H9 (cell line): ENCODE measurements around the gene OTUB2. TPM values are rescaled to one million over a fixed set of nuclear protein-coding genes. Genes with fewer than 3 reads are reported as not detected.

ENCODE experiments used
- DNase-seq: peaks from one replicate; pipeline ENCODE4 v3.0.0-alpha.2; 2017
- H2AFZ ChIP-seq: one replicate; pipeline ENCODE4 v1.6.1; 2013; ENCODE audit warnings: mild to moderate bottlenecking, low read length, control low read depth, moderate library complexity
- H2AK5ac ChIP-seq: 2 replicates; pipeline ENCODE4 v1.6.1; 2013; ENCODE audit warnings: low read length, control low read depth, mixed read lengths; ENCODE audit not compliant: insufficient read length
- H2BK120ac ChIP-seq: one replicate; pipeline ENCODE4 v1.6.1; 2013; ENCODE audit warnings: low read depth, mild to moderate bottlenecking, low read length, control low read depth, inconsistent platforms; ENCODE audit not compliant: poor library complexity, severe bottlenecking
- H2BK12ac ChIP-seq: 2 replicates; pipeline ENCODE4 v1.6.1; 2013; ENCODE audit warnings: low read length, control low read depth, mixed read lengths, low read depth; ENCODE audit not compliant: insufficient read length
- H2BK15ac ChIP-seq: 2 replicates; pipeline ENCODE4 v1.6.1; 2013; ENCODE audit warnings: low read depth, low read length, control low read depth
- H2BK20ac ChIP-seq: one replicate; pipeline ENCODE4 v1.6.1; 2013; ENCODE audit warnings: low read depth, mild to moderate bottlenecking, low read length, control low read depth, inconsistent platforms; ENCODE audit not compliant: poor library complexity, severe bottlenecking
- H2BK5ac ChIP-seq: 2 replicates; pipeline ENCODE4 v1.6.1; 2013; ENCODE audit warnings: low read length, control low read depth, mixed read lengths; ENCODE audit not compliant: insufficient read length
- H3K14ac ChIP-seq: 2 replicates; pipeline ENCODE4 v1.6.1; 2013; ENCODE audit warnings: low read length, control low read depth; ENCODE audit not compliant: insufficient read depth
- H3K18ac ChIP-seq: 2 replicates; pipeline ENCODE4 v1.6.1; 2013; ENCODE audit warnings: low read depth, mild to moderate bottlenecking, mixed read lengths, low read length, control low read depth; ENCODE audit not compliant: insufficient read length
- H3K23ac ChIP-seq: 2 replicates; pipeline ENCODE4 v1.6.1; 2013; ENCODE audit warnings: low read length, control low read depth, mixed read lengths, low read depth; ENCODE audit not compliant: insufficient read length
- H3K23me2 ChIP-seq: 2 replicates; pipeline ENCODE4 v1.6.1; 2013; ENCODE audit warnings: low read depth, mild to moderate bottlenecking, mixed read lengths, low read length, control low read depth; ENCODE audit not compliant: insufficient read length, poor library complexity, severe bottlenecking
- H3K27ac ChIP-seq: 2 replicates; pipeline ENCODE4 v1.5.1; 2013; ENCODE audit warnings: low read length, control low read depth, mixed read lengths, low read depth; ENCODE audit not compliant: insufficient read length
- H3K27me3 ChIP-seq: 2 replicates; pipeline ENCODE4 v1.6.1; 2013; ENCODE audit warnings: low read length, control low read depth, inconsistent platforms; ENCODE audit not compliant: insufficient read depth
- H3K4ac ChIP-seq: 2 replicates; pipeline ENCODE4 v1.6.1; 2013; ENCODE audit warnings: low read depth, mild to moderate bottlenecking, control low read depth, inconsistent platforms, low read length, moderate library complexity
- H3K4me1 ChIP-seq: 2 replicates; pipeline ENCODE4 v1.6.1; 2013; ENCODE audit warnings: low read length, control low read depth, inconsistent platforms; ENCODE audit not compliant: insufficient read depth
- H3K4me2 ChIP-seq: 2 replicates; pipeline ENCODE4 v1.6.1; 2013; ENCODE audit warnings: low read length, control low read depth, mixed read lengths; ENCODE audit not compliant: insufficient read length, insufficient read depth
- H3K56ac ChIP-seq: 2 replicates; pipeline ENCODE4 v1.6.1; 2013; ENCODE audit warnings: low read depth, mild to moderate bottlenecking, mixed read lengths, low read length, control low read depth; ENCODE audit not compliant: insufficient read length
- H3K79me1 ChIP-seq: 2 replicates; pipeline ENCODE4 v1.6.1; 2013; ENCODE audit warnings: low read depth, mild to moderate bottlenecking, moderate library complexity, low read length, control low read depth, inconsistent platforms; ENCODE audit not compliant: insufficient read depth, poor library complexity, severe bottlenecking
- H3K79me2 ChIP-seq: 2 replicates; pipeline ENCODE4 v1.6.1; 2013; ENCODE audit warnings: low read length, control low read depth, inconsistent platforms; ENCODE audit not compliant: insufficient read depth
- H3K9ac ChIP-seq: 2 replicates; pipeline ENCODE4 v1.6.1; 2013; ENCODE audit warnings: low read length, control low read depth, mixed read lengths; ENCODE audit not compliant: insufficient read length; ENCODE audit errors: extremely low read depth
- H3K9me3 ChIP-seq: one replicate; pipeline ENCODE4 v1.6.1; 2013; ENCODE audit warnings: low read depth, low read length, inconsistent platforms; ENCODE audit not compliant: control insufficient read depth
- H3T11ph ChIP-seq: one replicate; pipeline ENCODE4 v1.6.1; 2013; ENCODE audit warnings: mild to moderate bottlenecking, low read length, control low read depth, inconsistent platforms
- H4K20me1 ChIP-seq: one replicate; pipeline ENCODE4 v1.6.1; 2013; ENCODE audit not compliant: control insufficient read depth, insufficient read length, insufficient read depth
- H4K5ac ChIP-seq: 2 replicates; pipeline ENCODE4 v1.6.1; 2013; ENCODE audit warnings: low read depth, mild to moderate bottlenecking, mixed read lengths, low read length, control low read depth; ENCODE audit not compliant: insufficient read length
- H4K8ac ChIP-seq: replicated peaks from 2 replicates; pipeline ENCODE4 v1.6.1; 2013; ENCODE audit warnings: low read length, control low read depth, mixed read lengths, low read depth; ENCODE audit not compliant: insufficient read length
- H4K91ac ChIP-seq: 2 replicates; pipeline ENCODE4 v1.6.1; 2013; ENCODE audit warnings: low read depth, mild to moderate bottlenecking, moderate library complexity, mixed read lengths, low read length, control low read depth; ENCODE audit not compliant: insufficient read length
- H3K27ac Mint-ChIP-seq, 3 experiments: 2 replicates in 2 of 3; 3 replicates in 1 of 3; pipeline ENCODE4 v1.8.0; 2020 to 2021; ENCODE audit warnings: mixed read lengths in 3 of 3, mild to moderate bottlenecking in 1 of 3, moderate library complexity in 1 of 3
- H3K27me3 Mint-ChIP-seq: 2 replicates; pipeline ENCODE4 v1.8.0; 2021; ENCODE audit warnings: low read depth, mild to moderate bottlenecking, moderate library complexity, mixed read lengths
- H3K36me3 Mint-ChIP-seq, 3 experiments: 2 replicates in 2 of 3; 3 replicates in 1 of 3; pipeline ENCODE4 v1.8.0; 2020 to 2021; ENCODE audit warnings: low read depth in 3 of 3, mixed read lengths in 3 of 3; ENCODE audit not compliant: insufficient read depth in 1 of 3
- H3K4me1 Mint-ChIP-seq, 2 experiments: 2 replicates each; pipeline ENCODE4 v1.8.0; 2020; ENCODE audit warnings: mixed read lengths in 2 of 2
- H3K4me3 Mint-ChIP-seq, 2 experiments: 2 replicates in 1 of 2; 3 replicates in 1 of 2; pipeline ENCODE4 v1.8.0; 2020 to 2021; ENCODE audit warnings: mild to moderate bottlenecking in 2 of 2, mixed read lengths in 2 of 2, moderate library complexity in 1 of 2
- H3K9me3 Mint-ChIP-seq, 2 experiments: 2 replicates in 1 of 2; 3 replicates in 1 of 2; pipeline ENCODE4 v1.8.0; 2020; ENCODE audit warnings: mild to moderate bottlenecking in 2 of 2, mixed read lengths in 2 of 2, moderate library complexity in 1 of 2
- WGBS: extraction: QIAGEN DNeasy Blood & Tissue Kit; methylation state at CpG from one replicate; pipeline ENCODE4 v1.1.7; 2013; ENCODE audit warnings: missing lambda C conversion rate, low lambda C conversion rate, mixed read lengths; ENCODE audit not compliant: insufficient read length; ENCODE audit errors: extremely low coverage; 5-methylcytosine and 5-hydroxymethylcytosine counted together
- total RNA-seq: library from RNA; stranded (reverse); gene quantifications from 2 replicates; pipeline ENCODE4 v1.2.1, GENCODE V29; 2021
- TF ChIP-seq, protein P1 (sequence below): fragments of 200-600 bp; sonication (generic); conservative IDR thresholded peaks from 3 replicates; pipeline ENCODE4 v1.8.0; 2021; ENCODE audit warnings: antibody characterized with exemption, mild to moderate bottlenecking

The OTUB2 gene
- total RNA-seq, 1 experiment from 2014 or later: 3.6 TPM

DNA sequence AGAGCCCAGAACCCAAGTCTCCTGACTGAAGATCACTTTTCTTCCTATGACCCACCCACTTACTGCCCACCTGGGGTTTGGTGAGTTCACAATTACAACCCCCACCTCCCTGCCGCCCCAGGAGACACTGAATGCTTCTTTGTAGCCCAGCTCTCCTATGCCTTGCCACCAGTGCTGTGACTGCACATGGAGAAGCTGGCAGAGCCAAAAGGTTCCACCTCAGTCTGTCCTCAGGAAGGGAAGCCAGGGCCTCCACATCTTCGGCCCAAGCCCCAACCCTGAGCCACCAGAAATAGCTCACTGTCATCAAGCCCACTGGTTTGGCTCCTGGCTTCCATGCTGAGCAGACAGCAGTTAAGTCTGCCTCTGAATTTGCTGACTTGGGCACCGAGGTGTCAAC lies 25.6 kb downstream of the OTUB2 start:
- no peak overlapping the region for H4K5ac ChIP-seq
- H3K27me3 ChIP-seq: no peaks in the 10 kb centered on the region
- no peak overlapping the region for H3K18ac ChIP-seq
- H2BK15ac ChIP-seq: no peak overlapping the region
- Mint-ChIP-seq H3K27ac (peak overlapping the region in 2 of 3 experiments; percentile 39 to 57; a peak in 3 of 7 replicates), H3K4me3 (no peak overlapping the region), H3K36me3 (peaks cover 44 to 87% (median 70%) of the 10 kb centered on the region in 3 experiments; a peak in 6 of 7 replicates), H3K9me3 (no peaks in the 10 kb centered on the region), H3K4me1 (peaks cover 15 to 18% of the 10 kb centered on the region in 2 experiments), H3K27me3 (no peaks in the 10 kb centered on the region)
- H3K79me2 ChIP-seq: no peaks in the 10 kb centered on the region
- no peak overlapping the region for H2BK120ac ChIP-seq
- H3K4me2 ChIP-seq: no peak overlapping the region
- H3K23me2 ChIP-seq: no peaks in the 10 kb centered on the region
- no peaks in the 10 kb centered on the region for H3K9me3 ChIP-seq
- no peak overlapping the region for H3K4ac ChIP-seq
- H2BK5ac ChIP-seq: no peak overlapping the region
- H2BK12ac ChIP-seq: no peak overlapping the region
- H2AK5ac ChIP-seq: no peak overlapping the region
- no peak overlapping the region for H4K8ac ChIP-seq
- TF ChIP-seq, protein P1, sequence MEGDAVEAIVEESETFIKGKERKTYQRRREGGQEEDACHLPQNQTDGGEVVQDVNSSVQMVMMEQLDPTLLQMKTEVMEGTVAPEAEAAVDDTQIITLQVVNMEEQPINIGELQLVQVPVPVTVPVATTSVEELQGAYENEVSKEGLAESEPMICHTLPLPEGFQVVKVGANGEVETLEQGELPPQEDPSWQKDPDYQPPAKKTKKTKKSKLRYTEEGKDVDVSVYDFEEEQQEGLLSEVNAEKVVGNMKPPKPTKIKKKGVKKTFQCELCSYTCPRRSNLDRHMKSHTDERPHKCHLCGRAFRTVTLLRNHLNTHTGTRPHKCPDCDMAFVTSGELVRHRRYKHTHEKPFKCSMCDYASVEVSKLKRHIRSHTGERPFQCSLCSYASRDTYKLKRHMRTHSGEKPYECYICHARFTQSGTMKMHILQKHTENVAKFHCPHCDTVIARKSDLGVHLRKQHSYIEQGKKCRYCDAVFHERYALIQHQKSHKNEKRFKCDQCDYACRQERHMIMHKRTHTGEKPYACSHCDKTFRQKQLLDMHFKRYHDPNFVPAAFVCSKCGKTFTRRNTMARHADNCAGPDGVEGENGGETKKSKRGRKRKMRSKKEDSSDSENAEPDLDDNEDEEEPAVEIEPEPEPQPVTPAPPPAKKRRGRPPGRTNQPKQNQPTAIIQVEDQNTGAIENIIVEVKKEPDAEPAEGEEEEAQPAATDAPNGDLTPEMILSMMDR: no peak
- H3K14ac ChIP-seq: no peak overlapping the region
- no peak overlapping the region for H4K91ac ChIP-seq
- no peak overlapping the region for H3K23ac ChIP-seq
- no peak overlapping the region for H3T11ph ChIP-seq
- no peaks in the 10 kb centered on the region; the same call in 1 of the 2 replicates for H3K4me1 ChIP-seq
- H2AFZ ChIP-seq: no peak overlapping the region
- H4K20me1 ChIP-seq: no peaks in the 10 kb centered on the region
- no peak overlapping the region for H2BK20ac ChIP-seq
- no peaks in the 10 kb centered on the region for H3K79me1 ChIP-seq
- peak; percentile 22 for DNase-seq
- no peak overlapping the region for H3K27ac ChIP-seq
- WGBS: no CpG with 5 or more reads among the region's 3 CpGs
- H3K9ac ChIP-seq: no peak overlapping the region
- no peak overlapping the region for H3K56ac ChIP-seq
